GM12801 (cell line): ENCODE data around the gene KHDC1L.

Source experiments
- TF ChIP-seq, protein P1 (sequence below): IDR thresholded peaks from one replicate; pipeline ENCODE4 v1.5.1; 2011; ENCODE audit warnings: control low read depth; ENCODE audit not compliant: insufficient read length; ENCODE audit errors: extremely low read depth

Gene KHDC1L

DNA sequence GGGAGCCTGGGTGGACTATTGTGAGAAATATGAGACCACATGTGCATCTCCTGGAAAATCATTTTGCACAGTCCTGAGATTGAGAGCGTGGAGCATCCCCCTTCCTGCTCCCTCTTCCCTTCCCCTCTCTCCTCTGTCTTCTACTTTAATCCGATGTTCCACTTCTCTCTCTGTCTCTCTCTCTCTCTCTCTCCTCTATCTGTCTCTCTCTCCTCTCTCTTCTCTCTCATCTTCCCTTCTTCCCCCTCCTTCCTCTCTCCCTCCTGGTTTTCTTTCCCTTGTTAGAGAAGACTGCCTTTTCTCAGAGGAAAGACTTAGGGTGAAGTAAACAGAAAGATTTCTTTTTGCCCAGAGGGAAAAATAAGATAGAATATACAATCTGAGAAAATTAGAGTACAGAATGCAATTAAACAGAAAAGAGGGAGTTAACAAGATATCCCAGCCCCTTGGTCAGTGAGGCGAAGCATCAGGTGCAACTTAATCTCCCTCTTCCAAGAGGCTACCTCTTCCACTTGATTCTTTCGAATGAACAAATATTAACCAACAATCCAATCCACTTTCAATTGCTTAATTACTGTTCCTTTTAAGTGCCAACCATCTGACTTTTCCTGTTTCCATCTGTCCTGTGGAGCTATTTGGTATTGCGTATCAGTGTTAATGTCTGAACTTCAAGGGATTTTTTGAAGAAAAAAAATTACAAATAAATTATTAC, 23.1 kb upstream of the KHDC1L start:
- TF ChIP-seq, protein P1, sequence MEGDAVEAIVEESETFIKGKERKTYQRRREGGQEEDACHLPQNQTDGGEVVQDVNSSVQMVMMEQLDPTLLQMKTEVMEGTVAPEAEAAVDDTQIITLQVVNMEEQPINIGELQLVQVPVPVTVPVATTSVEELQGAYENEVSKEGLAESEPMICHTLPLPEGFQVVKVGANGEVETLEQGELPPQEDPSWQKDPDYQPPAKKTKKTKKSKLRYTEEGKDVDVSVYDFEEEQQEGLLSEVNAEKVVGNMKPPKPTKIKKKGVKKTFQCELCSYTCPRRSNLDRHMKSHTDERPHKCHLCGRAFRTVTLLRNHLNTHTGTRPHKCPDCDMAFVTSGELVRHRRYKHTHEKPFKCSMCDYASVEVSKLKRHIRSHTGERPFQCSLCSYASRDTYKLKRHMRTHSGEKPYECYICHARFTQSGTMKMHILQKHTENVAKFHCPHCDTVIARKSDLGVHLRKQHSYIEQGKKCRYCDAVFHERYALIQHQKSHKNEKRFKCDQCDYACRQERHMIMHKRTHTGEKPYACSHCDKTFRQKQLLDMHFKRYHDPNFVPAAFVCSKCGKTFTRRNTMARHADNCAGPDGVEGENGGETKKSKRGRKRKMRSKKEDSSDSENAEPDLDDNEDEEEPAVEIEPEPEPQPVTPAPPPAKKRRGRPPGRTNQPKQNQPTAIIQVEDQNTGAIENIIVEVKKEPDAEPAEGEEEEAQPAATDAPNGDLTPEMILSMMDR, result no peak

DNA sequence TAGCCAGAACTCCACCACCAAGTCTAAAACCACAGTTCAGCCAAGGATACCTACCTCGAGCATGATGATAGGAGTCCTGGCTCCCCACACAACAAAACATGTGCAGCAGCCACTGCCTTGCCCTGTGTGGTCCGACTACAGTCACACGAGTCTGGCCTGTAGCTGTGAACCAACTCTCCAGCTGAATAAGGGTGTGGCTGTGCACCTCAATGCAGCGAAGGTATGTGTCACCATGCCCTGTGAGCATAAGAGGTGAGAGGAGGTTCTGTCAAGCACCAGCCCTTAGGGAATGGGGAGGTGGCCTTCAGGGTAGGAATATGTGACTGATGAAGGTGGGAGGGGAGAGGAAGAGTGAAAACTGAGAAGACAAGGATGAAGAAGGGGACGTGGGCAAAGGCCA, 16.7 kb upstream of the KHDC1L start:
- TF ChIP-seq, protein P1, result no peak

DNA sequence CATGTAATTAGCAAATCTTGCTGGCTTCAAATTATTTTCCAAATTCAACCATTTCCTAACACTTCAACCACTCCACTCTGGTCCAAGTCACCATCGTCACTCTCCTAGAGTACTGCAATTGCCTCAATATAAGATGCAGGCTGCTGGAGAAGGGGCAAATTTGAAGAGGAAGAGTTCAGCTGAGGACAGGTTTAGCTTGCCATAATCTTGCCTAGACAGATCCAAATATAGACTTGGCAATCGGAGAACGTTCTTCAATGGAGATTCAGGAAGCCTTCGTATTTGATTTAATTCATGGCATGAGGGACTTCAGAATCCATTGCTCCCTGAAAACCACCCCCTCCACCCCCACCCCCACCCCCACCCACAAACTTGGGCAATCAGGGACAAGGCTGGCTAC, 15.4 kb upstream of the KHDC1L start:
- TF ChIP-seq, protein P1, result no peak

GRCh38 chr6:73236144-73236750, 11.0 kb upstream of the KHDC1L start:
- TF ChIP-seq, protein P1, result no peak

- TF ChIP-seq, protein P1, result no peak
Observed at GRCh38 chr6:73234733-73235132, 9.4 kb upstream of the KHDC1L start.

GRCh38 chr6:73233048-73233447, 7.8 kb upstream of the KHDC1L start:
- TF ChIP-seq, protein P1, result no peak

DNA sequence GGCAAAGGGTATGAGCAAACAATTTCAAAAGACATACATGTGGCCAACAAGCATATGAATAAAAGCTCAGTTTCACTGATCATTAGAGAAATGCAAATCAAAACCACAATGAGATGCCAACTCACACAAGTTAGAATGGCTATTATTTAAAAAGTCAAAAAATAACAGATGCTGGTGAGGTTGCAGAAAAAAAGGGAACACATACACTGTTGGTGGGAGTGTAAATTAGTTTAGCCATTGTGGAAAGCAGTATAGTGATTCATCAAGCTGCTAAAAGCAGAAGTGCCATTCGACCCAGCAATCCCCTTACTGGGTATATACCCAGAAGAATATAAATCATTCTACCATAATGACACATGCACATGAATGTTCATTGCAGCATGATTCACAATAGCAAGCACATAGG, 6.7 kb upstream of the KHDC1L start:
- TF ChIP-seq, protein P1, result no peak
